Measurements from ENCODE around the gene HSPA12A. TPM values are rescaled to one million over a fixed set of nuclear protein-coding genes. Genes with fewer than 3 reads are reported as not detected.

HSPA12A gene
- total RNA-seq, 1 donor: 10.9 TPM

- no peak for DNase-seq (ENCODE audit: insufficient read length, low spot score, missing footprints)
- no peaks in the 10 kb centered on the region for H3K9me3 ChIP-seq (ENCODE audit: low read depth, low read length)
- H3K79me2 ChIP-seq (ENCODE audit: insufficient read depth, low read length): peaks cover 40% of the 10 kb centered on the region
- peaks cover 14% of the 10 kb centered on the region for H4K20me1 ChIP-seq (ENCODE audit: insufficient read depth, low read length)
- no peaks in the 10 kb centered on the region for H3K27me3 ChIP-seq (ENCODE audit: insufficient read depth, low read length)
- H3K36me3 ChIP-seq (ENCODE audit: insufficient read depth, low read length): peaks cover 5% of the 10 kb centered on the region
- peaks cover 20% of the 10 kb centered on the region for H3K4me1 ChIP-seq (ENCODE audit: insufficient read depth, low read length)
- peak overlapping the region; percentile 2 for H3K4me3 ChIP-seq (ENCODE audit: insufficient read depth, low read length)
- peak overlapping the region; percentile 49 for H3K4me2 ChIP-seq (ENCODE audit: insufficient read depth, low read length)
- H3K27ac ChIP-seq (ENCODE audit: low read depth, low read length): no peak overlapping the region
- no peak for TF ChIP-seq CTCF (IDR thresholded peaks at IDR 0.05; ENCODE audit: extremely low read depth, low read depth, low read length)
- no peak overlapping the region for H2AFZ ChIP-seq (ENCODE audit: low read length)
Observed at GRCh38 chr10:116708877-116709276, 33.5 kb downstream of the HSPA12A start.

GRCh38 chr10:116708391-116708821 lies 34.0 kb downstream of the HSPA12A start:
- TF ChIP-seq CTCF (IDR thresholded peaks at IDR 0.05; ENCODE audit: extremely low read depth, low read depth, low read length): no peak
- Histone ChIP-seq H3K79me2 (ENCODE audit: insufficient read depth, low read length) (peaks cover 35% of the 10 kb centered on the region), H3K4me2 (ENCODE audit: insufficient read depth, low read length) (peak overlapping the region; percentile 49), H3K9me3 (ENCODE audit: low read depth, low read length) (no peaks in the 10 kb centered on the region), H3K27me3 (ENCODE audit: insufficient read depth, low read length) (no peaks in the 10 kb centered on the region), H3K36me3 (ENCODE audit: insufficient read depth, low read length) (peaks cover 5% of the 10 kb centered on the region), H3K27ac (ENCODE audit: low read depth, low read length) (peak overlapping the region; percentile 51), H4K20me1 (ENCODE audit: insufficient read depth, low read length) (peaks cover 14% of the 10 kb centered on the region), H2AFZ (ENCODE audit: low read length) (peak overlapping the region; percentile 68), H3K4me1 (ENCODE audit: insufficient read depth, low read length) (peaks cover 20% of the 10 kb centered on the region), H3K4me3 (ENCODE audit: insufficient read depth, low read length) (peak overlapping the region; percentile 6)
- DNase-seq (ENCODE audit: insufficient read length, low spot score, missing footprints): peak; percentile 98

- Histone ChIP-seq H3K4me1 (ENCODE audit: insufficient read depth, low read length) (peaks cover 20% of the 10 kb centered on the region), H3K4me3 (ENCODE audit: insufficient read depth, low read length) (peak overlapping the region; percentile 6), H4K20me1 (ENCODE audit: insufficient read depth, low read length) (peaks cover 14% of the 10 kb centered on the region), H3K79me2 (ENCODE audit: insufficient read depth, low read length) (peaks cover 35% of the 10 kb centered on the region), H3K9me3 (ENCODE audit: low read depth, low read length) (no peaks in the 10 kb centered on the region), H3K27ac (ENCODE audit: low read depth, low read length) (peak overlapping the region; percentile 51), H3K4me2 (ENCODE audit: insufficient read depth, low read length) (peak overlapping the region; percentile 49), H3K27me3 (ENCODE audit: insufficient read depth, low read length) (no peaks in the 10 kb centered on the region), H2AFZ (ENCODE audit: low read length) (peak overlapping the region; percentile 68), H3K36me3 (ENCODE audit: insufficient read depth, low read length) (peaks cover 6% of the 10 kb centered on the region)
- TF ChIP-seq CTCF (IDR thresholded peaks at IDR 0.05; ENCODE audit: extremely low read depth, low read depth, low read length): no peak
- no peak for DNase-seq (ENCODE audit: insufficient read length, low spot score, missing footprints)
Observed at GRCh38 chr10:116707981-116708380, 34.4 kb downstream of the HSPA12A start.

GRCh38 chr10:116706281-116706680 lies 36.1 kb downstream of the HSPA12A start:
- Histone ChIP-seq H3K9me3 (ENCODE audit: low read depth, low read length) (no peaks in the 10 kb centered on the region), H3K36me3 (ENCODE audit: insufficient read depth, low read length) (peaks cover 8% of the 10 kb centered on the region)

More at GRCh38 chr10:116706281-116706680, 36.1 kb downstream of the HSPA12A start:
- Histone ChIP-seq H4K20me1 (ENCODE audit: insufficient read depth, low read length) (peaks cover 14% of the 10 kb centered on the region), H3K27ac (ENCODE audit: low read depth, low read length) (no peak overlapping the region), H2AFZ (ENCODE audit: low read length) (no peak overlapping the region), H3K4me2 (ENCODE audit: insufficient read depth, low read length) (no peak overlapping the region), H3K4me3 (ENCODE audit: insufficient read depth, low read length) (no peak overlapping the region), H3K79me2 (ENCODE audit: insufficient read depth, low read length) (peaks cover 33% of the 10 kb centered on the region), H3K4me1 (ENCODE audit: insufficient read depth, low read length) (peaks cover 16% of the 10 kb centered on the region), H3K27me3 (ENCODE audit: insufficient read depth, low read length) (no peaks in the 10 kb centered on the region)
- TF ChIP-seq CTCF (IDR thresholded peaks at IDR 0.05; ENCODE audit: extremely low read depth, low read depth, low read length): no peak
- DNase-seq (ENCODE audit: insufficient read length, low spot score, missing footprints): no peak

All from osteoblast (primary cell).